Brain microvascular endothelial cell (primary cell): Measurements from ENCODE around the gene GAREM1.

Experiments
- DNase-seq: peaks from one replicate; pipeline ENCODE4 v3.0.0-alpha.2; 2020
- H3K27ac ChIP-seq: fragments of 250-450 bp; sonication (Bioruptor Pico); 2 replicates; pipeline ENCODE4 v1.5.1; 2020; ENCODE audit warnings: mild to moderate bottlenecking, moderate library complexity
- H3K27me3 ChIP-seq: fragments of 250-450 bp; sonication (Bioruptor Pico); replicated peaks from 2 replicates; pipeline ENCODE4 v1.5.1; 2020; ENCODE audit warnings: mild to moderate bottlenecking
- H3K36me3 ChIP-seq: fragments of 250-450 bp; sonication (Bioruptor Pico); replicated peaks from 2 replicates; pipeline ENCODE4 v1.5.1; 2020; ENCODE audit warnings: mild to moderate bottlenecking
- H3K4me3 ChIP-seq: 2 replicates; pipeline ENCODE4 v1.5.1; 2011; ENCODE audit warnings: low read depth, mild to moderate bottlenecking, control low read depth, low read length, moderate library complexity
- CTCF ChIP-seq: IDR thresholded peaks from 2 replicates; pipeline ENCODE4 v1.5.1; 2011; ENCODE audit warnings: low read depth, mild to moderate bottlenecking, moderate library complexity, low read length, control low read depth, inconsistent platforms; ENCODE audit errors: missing control alignments
- in situ Hi-C: cut with HindIII; loops from 2 replicates; pipeline ENCODE4 v1.10.0; 2017; ENCODE audit warnings: low sequenced_read_pairs, low pct_ligation_motif_present

Gene GAREM1

GRCh38 chr18:32422201-32422600, 48.5 kb downstream of the GAREM1 start:
- Histone ChIP-seq H3K36me3 (no peaks in the 10 kb centered on the region), H3K27ac (no peak overlapping the region), H3K27me3 (no peaks in the 10 kb centered on the region), H3K4me3 (no peak overlapping the region)
- DNase-seq = no peak
- in situ Hi-C loops = no loop called here
- TF ChIP-seq CTCF = no peak

- H3K36me3 ChIP-seq = no peaks in the 10 kb centered on the region
- DNase-seq = no peak
- no peak overlapping the region for H3K4me3 ChIP-seq
- in situ Hi-C loops = no loop called here
- H3K27ac ChIP-seq = no peak overlapping the region
- no peaks in the 10 kb centered on the region for H3K27me3 ChIP-seq
- no peak for TF ChIP-seq CTCF
These were observed 50.5 kb downstream of the GAREM1 start for GRCh38 chr18:32420084-32420750.

GRCh38 chr18:32418148-32418547, 52.5 kb downstream of the GAREM1 start:
- Histone ChIP-seq H3K27me3 (no peaks in the 10 kb centered on the region), H3K36me3 (no peaks in the 10 kb centered on the region), H3K27ac (no peak overlapping the region), H3K4me3 (no peak overlapping the region)
- no peak for TF ChIP-seq CTCF
- no peak for DNase-seq
- in situ Hi-C loops = no loop called here

GRCh38 chr18:32405588-32405987, 65.1 kb downstream of the GAREM1 start:
- DNase-seq = no peak
- Histone ChIP-seq H3K4me3 (no peak overlapping the region), H3K27ac (no peak overlapping the region), H3K36me3 (no peaks in the 10 kb centered on the region), H3K27me3 (no peaks in the 10 kb centered on the region)
- in situ Hi-C loops = no loop called here
- no peak for TF ChIP-seq CTCF

GRCh38 chr18:32401621-32402020, 69.1 kb downstream of the GAREM1 start:
- no peaks in the 10 kb centered on the region for H3K36me3 ChIP-seq
- H3K27ac ChIP-seq = no peak overlapping the region
- no peak for TF ChIP-seq CTCF
- DNase-seq = no peak
- in situ Hi-C loops = no loop called here
- no peaks in the 10 kb centered on the region for H3K27me3 ChIP-seq
- no peak overlapping the region for H3K4me3 ChIP-seq

GRCh38 chr18:32393407-32393806, 77.3 kb downstream of the GAREM1 start:
- no peak for TF ChIP-seq CTCF
- Histone ChIP-seq H3K36me3 (no peaks in the 10 kb centered on the region), H3K27ac (no peak overlapping the region), H3K4me3 (no peak overlapping the region), H3K27me3 (no peaks in the 10 kb centered on the region)
- in situ Hi-C loops = loop anchor here (25.0 kb wide), 1 partner anchor 106 kb away; no protein-coding TSS in a partner anchor
- no peak for DNase-seq
